HepG2 (cell line): Measurements from ENCODE around the gene MTA2. TPM values are rescaled to one million over a fixed set of nuclear protein-coding genes. Genes with fewer than 3 reads are reported as not detected.

Experiments
- HCFC1 ChIP-seq: fragments of 150-350 bp; IDR thresholded peaks from 2 replicates; pipeline ENCODE4 v1.6.1; 2014; ENCODE audit warnings: low read depth, low read length
- HMGXB4 ChIP-seq, 2 experiments: sonication (generic) in 1 of 2; formaldehyde crosslinking in 1 of 2; IDR thresholded peaks; 2 replicates each; pipeline versions ENCODE4 v1.4.0 to v1.6.1; 2018 to 2020; ENCODE audit warnings: missing genetic modification reagents in 2 of 2, borderline replicate concordance in 1 of 2, low read depth in 1 of 2, mild to moderate bottlenecking in 1 of 2, missing biosample characterization in 1 of 2
- KDM4B ChIP-seq: sonication (generic); formaldehyde crosslinking; IDR thresholded peaks from 2 replicates; pipeline ENCODE4 v1.4.0; 2020; ENCODE audit warnings: missing genetic modification reagents
- MATR3 ChIP-seq: sonication (generic); formaldehyde crosslinking; IDR thresholded peaks from 2 replicates; pipeline ENCODE4 v1.4.0; 2020; ENCODE audit warnings: missing genetic modification reagents
- NFE2L1 ChIP-seq: sonication (generic); formaldehyde crosslinking; IDR thresholded peaks from 2 replicates; pipeline ENCODE4 v1.4.0; 2020; ENCODE audit warnings: missing genetic modification reagents, mild to moderate bottlenecking, borderline replicate concordance
- PAWR ChIP-seq: sonication (generic); formaldehyde crosslinking; IDR thresholded peaks from 2 replicates; pipeline ENCODE4 v1.4.0; 2020; ENCODE audit warnings: missing genetic modification reagents, mild to moderate bottlenecking, borderline replicate concordance
- ZNF160 ChIP-seq: sonication (generic); formaldehyde crosslinking; IDR thresholded peaks from 2 replicates; pipeline ENCODE4 v1.8.0; 2022; ENCODE audit warnings: mild to moderate bottlenecking, inconsistent platforms, missing genetic modification reagents
- ZNF574 ChIP-seq: sonication (generic); formaldehyde crosslinking; IDR thresholded peaks from 2 replicates; pipeline ENCODE4 v1.4.0; 2020; ENCODE audit warnings: missing genetic modification reagents
- ZNF850 ChIP-seq: sonication (generic); formaldehyde crosslinking; conservative IDR thresholded peaks from 2 replicates; pipeline ENCODE4 v1.9.0; 2021; ENCODE audit warnings: mild to moderate bottlenecking, missing genetic modification reagents
- polyA plus RNA-seq, 8 experiments: library from polyadenylated mRNA; depleted of rRNA in 3 of 8; stranded (reverse) in 7 of 8; unstranded in 1 of 8; fragments of >200 nt; fragmentation: Illumina TruSeq in 4 of 8; extraction: Trizol in 4 of 8; gene quantifications; 2 replicates each; pipeline versions ENCODE4 v1.2.1 to v1.2.3, GENCODE V29; 2011 to 2016; ENCODE audit warnings: low read depth in 4 of 8, missing spikeins in 1 of 8, mixed read lengths in 1 of 8; ENCODE audit not compliant: insufficient read depth in 1 of 8
- total RNA-seq, 5 experiments: library from RNA; depleted of rRNA; stranded (reverse); fragments of >200 nt; fragmentation: Illumina TruSeq; extraction: Trizol; gene quantifications; 2 replicates each; pipeline ENCODE4 v1.2.3, GENCODE V29; 2016; ENCODE audit warnings: low read depth in 1 of 5

Gene MTA2
- total and polyA plus RNA-seq, 2 of the 13 experiments (the other 11 are each of a cell fraction or from before 2014, with no cell fraction given) = 14.0 to 70.0 TPM

- TF ChIP-seq HCFC1 (peak; percentile 61; the same call in 1 of the 2 replicates), MATR3 (no peak), ZNF850 (CRISPR knock-in tag) (0 out of 2 replicates have a peak, but pooled peaks have one; percentile 18), KDM4B (CRISPR knock-in tag) (peak; percentile 45; the same call in 1 of the 2 replicates), ZNF574 (peak; percentile 93), PAWR (no peak), NFE2L1 (CRISPR knock-in tag) (no peak), HMGXB4 (CRISPR knock-in tag; IDR thresholded peaks at IDR 0.05; ENCODE audit: borderline replicate concordance in 1 of 2, low read depth in 1 of 2) (peak in 1 of 2 experiments; percentile 86; a peak in 2 of 4 replicates), ZNF160 (CRISPR knock-in tag) (peak; percentile 70; the same call in 1 of the 2 replicates)
Measured at GRCh38 chr11:62621567-62622470, 20.2 kb upstream of the MTA2 start, which contains the start of gene B3GAT3 (continued).
